ENCODE results near the gene TIMP3.

DNA sequence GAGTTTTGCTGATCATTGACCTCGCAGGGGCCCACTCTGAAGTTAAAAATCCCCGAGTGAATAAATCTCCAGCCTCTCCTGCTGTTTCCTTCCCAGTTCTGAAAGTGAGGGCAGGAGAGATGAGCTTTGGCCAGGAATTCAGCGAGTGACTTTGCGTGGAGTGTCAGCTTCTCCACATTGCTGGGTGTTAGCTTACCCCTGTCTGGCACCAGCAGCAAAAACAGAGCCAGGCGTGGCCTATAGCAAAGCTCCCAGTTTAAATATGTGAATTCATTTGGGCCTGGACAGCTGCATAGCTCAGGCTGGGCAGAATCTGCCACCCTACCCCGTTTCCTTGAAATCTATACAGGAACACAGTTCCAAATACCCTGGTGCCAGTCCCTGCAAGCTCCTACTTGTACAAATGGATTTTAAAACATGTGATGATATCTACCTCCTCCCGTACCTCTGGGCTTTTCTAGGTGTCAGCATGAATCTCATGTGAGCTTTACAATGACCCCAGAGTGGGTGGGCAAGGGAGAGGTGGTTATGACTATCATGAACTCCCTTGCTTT is 25.6 kb downstream of the TIMP3 start:
- TF ChIP-seq ISL1 (CRISPR knock-in tag; IDR thresholded peaks at IDR 0.05) (no peak), ARNTL (CRISPR knock-in tag; IDR thresholded peaks at IDR 0.05; ENCODE audit: borderline replicate concordance, low read depth) (no peak), TCF4 (CRISPR knock-in tag; IDR thresholded peaks at IDR 0.05; ENCODE audit: borderline replicate concordance) (no peak), ESRRG (CRISPR knock-in tag; IDR thresholded peaks at IDR 0.05) (no peak), OSR1 (CRISPR knock-in tag; IDR thresholded peaks at IDR 0.05) (no peak), ZNF565 (CRISPR knock-in tag; conservative IDR thresholded peaks at IDR 0.05; ENCODE audit: low read depth) (no peak), SNAI2 (CRISPR knock-in tag; IDR thresholded peaks at IDR 0.05) (no peak), TOX (CRISPR knock-in tag; IDR thresholded peaks at IDR 0.05; ENCODE audit: borderline replicate concordance) (no peak), ZNF8 (CRISPR knock-in tag; IDR thresholded peaks at IDR 0.05) (no peak), CSDC2 (CRISPR knock-in tag; IDR thresholded peaks at IDR 0.05) (no peak), RARB (CRISPR knock-in tag; IDR thresholded peaks at IDR 0.05) (no peak)
- TF ChIP-seq, protein P1, sequence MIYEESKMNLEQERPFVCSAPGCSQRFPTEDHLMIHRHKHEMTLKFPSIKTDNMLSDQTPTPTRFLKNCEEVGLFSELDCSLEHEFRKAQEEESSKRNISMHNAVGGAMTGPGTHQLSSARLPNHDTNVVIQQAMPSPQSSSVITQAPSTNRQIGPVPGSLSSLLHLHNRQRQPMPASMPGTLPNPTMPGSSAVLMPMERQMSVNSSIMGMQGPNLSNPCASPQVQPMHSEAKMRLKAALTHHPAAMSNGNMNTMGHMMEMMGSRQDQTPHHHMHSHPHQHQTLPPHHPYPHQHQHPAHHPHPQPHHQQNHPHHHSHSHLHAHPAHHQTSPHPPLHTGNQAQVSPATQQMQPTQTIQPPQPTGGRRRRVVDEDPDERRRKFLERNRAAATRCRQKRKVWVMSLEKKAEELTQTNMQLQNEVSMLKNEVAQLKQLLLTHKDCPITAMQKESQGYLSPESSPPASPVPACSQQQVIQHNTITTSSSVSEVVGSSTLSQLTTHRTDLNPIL (CRISPR knock-in tag; IDR thresholded peaks at IDR 0.05; ENCODE audit: low read depth): no peak
- TF ChIP-seq, protein P2, sequence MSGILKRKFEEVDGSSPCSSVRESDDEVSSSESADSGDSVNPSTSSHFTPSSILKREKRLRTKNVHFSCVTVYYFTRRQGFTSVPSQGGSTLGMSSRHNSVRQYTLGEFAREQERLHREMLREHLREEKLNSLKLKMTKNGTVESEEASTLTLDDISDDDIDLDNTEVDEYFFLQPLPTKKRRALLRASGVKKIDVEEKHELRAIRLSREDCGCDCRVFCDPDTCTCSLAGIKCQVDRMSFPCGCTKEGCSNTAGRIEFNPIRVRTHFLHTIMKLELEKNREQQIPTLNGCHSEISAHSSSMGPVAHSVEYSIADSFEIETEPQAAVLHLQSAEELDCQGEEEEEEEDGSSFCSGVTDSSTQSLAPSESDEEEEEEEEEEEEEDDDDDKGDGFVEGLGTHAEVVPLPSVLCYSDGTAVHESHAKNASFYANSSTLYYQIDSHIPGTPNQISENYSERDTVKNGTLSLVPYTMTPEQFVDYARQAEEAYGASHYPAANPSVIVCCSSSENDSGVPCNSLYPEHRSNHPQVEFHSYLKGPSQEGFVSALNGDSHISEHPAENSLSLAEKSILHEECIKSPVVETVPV (CRISPR knock-in tag; IDR thresholded peaks at IDR 0.05): no peak
- TF ChIP-seq, protein P3, sequence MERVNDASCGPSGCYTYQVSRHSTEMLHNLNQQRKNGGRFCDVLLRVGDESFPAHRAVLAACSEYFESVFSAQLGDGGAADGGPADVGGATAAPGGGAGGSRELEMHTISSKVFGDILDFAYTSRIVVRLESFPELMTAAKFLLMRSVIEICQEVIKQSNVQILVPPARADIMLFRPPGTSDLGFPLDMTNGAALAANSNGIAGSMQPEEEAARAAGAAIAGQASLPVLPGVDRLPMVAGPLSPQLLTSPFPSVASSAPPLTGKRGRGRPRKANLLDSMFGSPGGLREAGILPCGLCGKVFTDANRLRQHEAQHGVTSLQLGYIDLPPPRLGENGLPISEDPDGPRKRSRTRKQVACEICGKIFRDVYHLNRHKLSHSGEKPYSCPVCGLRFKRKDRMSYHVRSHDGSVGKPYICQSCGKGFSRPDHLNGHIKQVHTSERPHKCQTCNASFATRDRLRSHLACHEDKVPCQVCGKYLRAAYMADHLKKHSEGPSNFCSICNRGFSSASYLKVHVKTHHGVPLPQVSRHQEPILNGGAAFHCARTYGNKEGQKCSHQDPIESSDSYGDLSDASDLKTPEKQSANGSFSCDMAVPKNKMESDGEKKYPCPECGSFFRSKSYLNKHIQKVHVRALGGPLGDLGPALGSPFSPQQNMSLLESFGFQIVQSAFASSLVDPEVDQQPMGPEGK (CRISPR knock-in tag; IDR thresholded peaks at IDR 0.05; ENCODE audit: borderline replicate concordance): no peak

Data from SK-N-SH treated with all-trans-retinoic acid at 6 μM for 48 hours (cell line).